Gastrocnemius medialis (tissue), 4 donors: Measurements from ENCODE around the gene KRT8. TPM values are rescaled to one million over a fixed set of nuclear protein-coding genes. Genes with fewer than 3 reads are reported as not detected.

Experiments
- ATAC-seq, 2 donors: fragments of 150-250 bp; one replicate each; pipeline ENCODE4 v1.9.1; 2016
- DNase-seq, 2 donors: peaks; one replicate each; pipeline ENCODE4 v3.0.0-alpha.2; 2019
- H3K27ac ChIP-seq, 4 donors: fragments of 200-600 bp; sonication (generic); 1 replicate in 1 of 4; 2 replicates in 3 of 4; pipeline ENCODE4 v1.5.1; 2016 to 2018; ENCODE audit warnings: mild to moderate bottlenecking in 2 of 4, moderate library complexity in 1 of 4
- H3K27me3 ChIP-seq, 3 donors: fragments of 200-600 bp; sonication (generic) in 2 of 3; 1 replicate in 1 of 3; 2 replicates in 2 of 3; pipeline versions ENCODE4 v1.5.1 to v1.6.0; 2016 to 2019; ENCODE audit warnings: mild to moderate bottlenecking in 1 of 3, moderate library complexity in 1 of 3
- H3K36me3 ChIP-seq, 2 donors: fragments of 200-600 bp; sonication (generic) in 1 of 2; one replicate each; pipeline ENCODE4 v1.5.1; 2017 to 2018
- H3K4me1 ChIP-seq, 2 donors: fragments of 200-600 bp; sonication (generic) in 1 of 2; one replicate each; pipeline ENCODE4 v1.5.1; 2016 to 2017; ENCODE audit warnings: mild to moderate bottlenecking in 2 of 2
- H3K4me3 ChIP-seq, 4 donors: fragments of 200-600 bp; sonication (generic) in 3 of 4; 1 replicate in 1 of 4; 2 replicates in 3 of 4; pipeline ENCODE4 v1.5.1; 2016 to 2019; ENCODE audit warnings: mild to moderate bottlenecking in 2 of 4
- H3K9me3 ChIP-seq, 3 donors: fragments of 200-600 bp; sonication (generic) in 2 of 3; 1 replicate in 1 of 3; 2 replicates in 2 of 3; pipeline ENCODE4 v1.5.1; 2016 to 2019
- CTCF ChIP-seq, 5 experiments: fragments of 450-650 bp in 3 of 5; fragments of 200-600 bp in 2 of 5; sonication (generic) in 2 of 5; IDR thresholded peaks in 4 of 5; conservative IDR thresholded peaks in 1 of 5; 1 replicate in 4 of 5; 2 replicates in 1 of 5; pipeline ENCODE4 v1.5.1; 2016 to 2019; ENCODE audit warnings: antibody characterized with exemption in 5 of 5, mild to moderate bottlenecking in 3 of 5, moderate library complexity in 3 of 5
- POLR2A ChIP-seq, 2 donors: fragments of 450-650 bp; IDR thresholded peaks; one replicate each; pipeline ENCODE4 v1.6.1; 2017; ENCODE audit warnings: antibody characterized with exemption in 2 of 2, mild to moderate bottlenecking in 2 of 2, moderate library complexity in 2 of 2
- in situ Hi-C, 4 donors: fragments of 200-750 bp; cut with MboI; loops; one replicate each; pipeline versions ENCODE4 v1.15.0 to v1.8.0; 2017; ENCODE audit warnings: low sequenced_read_pairs in 4 of 4
- intact Hi-C: fragments of 100-400 bp; cut with DNase I; formaldehyde crosslinking; loops from one replicate; pipeline ENCODE4 v1.15.1; 2023; ENCODE audit warnings: low total_unique reads
- total RNA-seq, 4 donors: library from RNA; depleted of rRNA; stranded (reverse); fragments of >200 nt; gene quantifications; one replicate each; pipeline versions ENCODE4 v1.1.0 to v1.2.3, GENCODE V29; 2016

Gene KRT8
- total RNA-seq, 4 donors from 2014 or later = 1.4 to 7.0 (median 3.1) TPM; not detected in 1

DNA sequence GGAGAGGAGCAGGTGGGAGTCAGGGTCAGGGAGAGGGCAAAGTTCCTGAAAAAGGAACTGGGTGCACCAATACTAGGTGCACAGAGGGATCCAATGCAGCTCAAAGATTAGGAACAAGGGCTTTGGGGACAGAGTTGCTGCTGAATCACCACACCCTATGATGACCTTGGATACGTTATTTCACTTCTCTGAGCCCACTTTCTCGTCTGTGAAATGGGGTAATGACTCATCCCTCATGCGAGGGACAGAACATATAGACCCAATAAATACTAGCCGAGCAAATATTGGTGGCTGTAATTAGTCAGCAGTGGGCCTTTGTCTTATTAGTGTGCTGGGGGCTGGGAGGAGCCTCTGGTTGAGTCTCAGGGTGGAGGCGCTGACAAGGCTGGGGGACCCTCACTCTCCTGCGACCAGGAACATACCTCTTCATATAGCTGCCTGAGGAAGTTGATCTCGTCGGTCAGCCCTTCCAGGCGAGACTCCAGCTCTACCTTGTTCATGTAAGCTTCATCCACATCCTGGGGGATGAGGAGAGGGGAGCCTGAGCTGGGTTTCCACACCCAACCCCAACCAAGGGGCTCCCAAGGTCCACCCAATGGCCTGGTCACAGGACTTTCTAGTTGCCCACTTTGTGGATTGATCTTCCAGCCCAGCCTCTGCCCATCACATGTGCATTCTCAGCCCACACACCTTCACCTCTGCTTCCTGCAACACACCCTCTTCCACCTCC is 4.5 kb downstream of the KRT8 start:
- H3K36me3 ChIP-seq = no peaks in the 10 kb centered on the region
- in situ Hi-C loops (no loop called here), intact Hi-C loops (no loop called here)
- H3K27ac ChIP-seq = no peak overlapping the region
- H3K27me3 ChIP-seq = peaks cover 0 to 11% (median 8%) of the 10 kb centered on the region in 3 donors
- H3K9me3 ChIP-seq = no peaks in the 10 kb centered on the region
- ATAC-seq (no peak), DNase-seq (no peak)
- peaks cover 0 to 2% of the 10 kb centered on the region in 2 donors for H3K4me1 ChIP-seq
- TF ChIP-seq POLR2A (IDR thresholded peaks at IDR 0.05) (no peak), CTCF (IDR thresholded peaks at IDR 0.05 in 4 of 5, conservative IDR thresholded peaks at IDR 0.05 in 1 of 5) (no peak)
- H3K4me3 ChIP-seq = no peak overlapping the region

- TF ChIP-seq POLR2A (IDR thresholded peaks at IDR 0.05) = no peak
- TF ChIP-seq CTCF (IDR thresholded peaks at IDR 0.05 in 4 of 5, conservative IDR thresholded peaks at IDR 0.05 in 1 of 5) = no peak
- Histone ChIP-seq H3K36me3 (no peaks in the 10 kb centered on the region), H3K4me3 (no peak overlapping the region), H3K9me3 (no peaks in the 10 kb centered on the region), H3K27me3 (peaks cover 0 to 11% (median 8%) of the 10 kb centered on the region in 3 donors), H3K4me1 (peaks cover 0 to 2% of the 10 kb centered on the region in 2 donors), H3K27ac (no peak overlapping the region)
- DNase-seq (no peak), ATAC-seq (no peak)
- intact Hi-C loops (no loop called here), in situ Hi-C loops (loop anchor here in 2 of 4 donors (25.0 kb wide), 2 partner anchors 213 to 312 kb away; partner anchors contain the start of gene SOAT2 (in 1 of the 2))
Observed at GRCh38 chr12:52899338-52900035, 5.4 kb downstream of the KRT8 start.

DNA sequence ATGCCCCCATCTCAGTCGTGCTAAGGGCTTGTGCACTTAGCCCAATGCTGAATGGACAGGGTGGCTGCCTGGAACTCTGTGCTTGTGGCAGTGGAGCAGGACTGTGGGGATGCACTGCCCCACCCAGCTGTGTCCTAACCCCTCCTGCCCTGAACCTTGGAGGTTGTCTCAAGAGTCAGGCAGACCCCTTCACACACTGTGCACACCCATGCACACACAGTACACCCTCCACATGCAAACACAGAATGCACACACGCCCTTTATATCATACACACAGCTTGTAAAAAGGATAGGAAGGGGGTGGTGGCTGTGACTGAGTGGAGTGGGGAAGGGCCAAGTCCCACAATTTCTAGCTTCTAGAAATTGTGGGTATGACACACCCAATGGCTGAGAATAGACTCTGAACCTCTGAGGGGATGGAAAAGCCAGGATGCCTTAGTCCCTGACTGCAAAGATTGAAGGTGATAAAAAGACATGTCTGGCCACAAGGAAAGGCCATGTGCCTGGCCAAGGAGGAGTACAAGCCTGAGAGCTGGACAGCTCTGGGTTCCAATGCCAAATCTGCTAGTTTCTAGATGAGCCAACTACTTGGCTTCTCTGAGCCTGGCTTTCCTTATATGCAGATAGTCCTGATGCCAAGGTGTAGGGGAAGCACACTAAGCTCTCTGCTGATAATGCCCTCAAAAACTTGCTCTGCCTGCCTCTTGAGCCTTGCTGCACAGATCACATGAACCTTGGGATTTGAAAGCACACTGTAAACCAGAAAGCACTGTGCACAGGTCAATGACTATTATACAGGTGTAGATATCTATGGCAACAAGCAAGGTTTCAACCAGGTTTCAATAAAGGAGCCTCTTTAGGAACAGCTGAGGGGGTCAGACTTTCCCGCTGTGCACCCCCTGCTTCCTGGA is 8.4 kb downstream of the KRT8 start:
- H3K27me3 ChIP-seq = no peaks in the 10 kb centered on the region
- ATAC-seq (no peak), DNase-seq (no peak)
- no peaks in the 10 kb centered on the region for H3K36me3 ChIP-seq
- H3K4me1 ChIP-seq = no peaks in the 10 kb centered on the region
- H3K27ac ChIP-seq = no peak overlapping the region
- TF ChIP-seq POLR2A (IDR thresholded peaks at IDR 0.05) (no peak), CTCF (IDR thresholded peaks at IDR 0.05 in 4 of 5, conservative IDR thresholded peaks at IDR 0.05 in 1 of 5) (no peak)
- no peaks in the 10 kb centered on the region for H3K9me3 ChIP-seq
- intact Hi-C loops = no loop called here
- in situ Hi-C loops = loop anchor here in 2 of 4 donors (25.0 kb wide), 2 partner anchors 216 to 309 kb away; partner anchors contain the start of gene SOAT2 (in 1 of the 2)
- no peak overlapping the region for H3K4me3 ChIP-seq

DNA sequence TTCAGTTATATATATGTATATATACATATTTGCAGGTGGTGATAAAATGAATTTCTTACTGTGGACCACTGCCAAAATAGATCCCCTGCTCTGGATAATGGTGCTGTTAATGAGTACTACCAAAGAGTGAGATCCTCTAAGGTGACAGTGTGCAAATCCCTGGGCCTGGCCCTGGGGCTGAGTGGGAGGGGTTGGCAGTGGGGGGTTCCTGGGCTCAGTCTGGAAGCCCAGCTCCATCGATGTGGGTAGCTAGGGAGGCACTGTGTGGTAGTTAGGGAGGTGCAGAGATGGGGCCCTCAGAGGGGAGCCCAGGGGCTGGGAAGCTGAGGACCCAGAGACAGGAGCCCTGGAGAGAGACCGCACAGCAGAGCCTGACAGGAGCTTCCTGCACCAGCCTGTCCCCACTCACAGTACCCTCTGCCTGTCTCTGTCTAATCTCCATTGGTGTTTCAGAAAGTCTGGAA is 9.1 kb downstream of the KRT8 start:
- in situ Hi-C loops (loop anchor here in 2 of 4 donors (25.0 kb wide), 2 partner anchors 217 to 308 kb away; partner anchors contain the start of gene SOAT2 (in 1 of the 2)), intact Hi-C loops (no loop called here)
- DNase-seq (no peak), ATAC-seq (no peak)
- TF ChIP-seq CTCF (IDR thresholded peaks at IDR 0.05 in 4 of 5, conservative IDR thresholded peaks at IDR 0.05 in 1 of 5) = no peak
- TF ChIP-seq POLR2A (IDR thresholded peaks at IDR 0.05) = no peak
- no peaks in the 10 kb centered on the region for H3K36me3 ChIP-seq
- no peaks in the 10 kb centered on the region for H3K9me3 ChIP-seq
- H3K4me3 ChIP-seq = no peak overlapping the region
- H3K27ac ChIP-seq = no peak overlapping the region
- H3K4me1 ChIP-seq = no peaks in the 10 kb centered on the region
- no peaks in the 10 kb centered on the region for H3K27me3 ChIP-seq
